Caco-2 (cell line): Measurements from ENCODE around the gene STAG1. TPM values are rescaled to one million over a fixed set of nuclear protein-coding genes. Genes with fewer than 3 reads are reported as not detected.

Experiments used
- BruUV-seq: library from RNA; stranded (reverse); fragments of 400-500 nt; replicated peaks from 2 replicates; lab custom pipeline; 2021; lab: Mats Ljungman, UMichigan
- CTCF ChIA-PET: fragments of 300-600 bp; sonication (Branson Sonifier 250); formaldehyde crosslinking; loops from one replicate; lab custom pipeline; 2022; ENCODE audit warnings: antibody characterized with exemption; lab: Charles Lee
- POLR2A ChIA-PET: fragments of 300-600 bp; sonication (Branson Sonifier 250); formaldehyde crosslinking; loops from one replicate; lab custom pipeline; 2022; ENCODE audit warnings: antibody characterized with exemption; lab: Charles Lee
- DNase-seq, 2 experiments: peaks; one replicate each; pipeline versions ENCODE4 v3.0.0 to v3.0.0-alpha.2; 2020 to 2022
- H3K27me3 ChIP-seq: replicated peaks from 2 replicates; pipeline ENCODE4 v1.6.0; 2011; ENCODE audit warnings: low read length; ENCODE audit not compliant: control insufficient read depth, insufficient read depth
- H3K36me3 ChIP-seq: 2 replicates; pipeline ENCODE4 v1.5.1; 2011; ENCODE audit warnings: low read length; ENCODE audit not compliant: control insufficient read depth, insufficient read depth
- H3K4me1 ChIP-seq: fragments of 250-450 bp; sonication (Bioruptor Pico); 2 replicates; pipeline ENCODE4 v1.5.1; 2020; ENCODE audit warnings: mild to moderate bottlenecking
- H3K4me3 ChIP-seq: 2 replicates; pipeline ENCODE4 v1.5.1; 2011; ENCODE audit warnings: low read depth, mild to moderate bottlenecking, control low read depth, low read length
- H3K9me3 ChIP-seq: fragments of 250-450 bp; sonication (Bioruptor Pico); 2 replicates; pipeline ENCODE4 v1.5.1; 2020; ENCODE audit warnings: mild to moderate bottlenecking, moderate library complexity
- H3K27ac Mint-ChIP-seq: one replicate; pipeline ENCODE4 v1.8.0; 2022; ENCODE audit warnings: mixed read lengths; ENCODE audit not compliant: unreplicated experiment
- H3K27me3 Mint-ChIP-seq: one replicate; pipeline ENCODE4 v1.8.0; 2022; ENCODE audit warnings: mixed read lengths; ENCODE audit not compliant: insufficient read depth, unreplicated experiment
- H3K36me3 Mint-ChIP-seq: one replicate; pipeline ENCODE4 v1.8.0; 2022; ENCODE audit warnings: mild to moderate bottlenecking, mixed read lengths; ENCODE audit not compliant: insufficient read depth, unreplicated experiment
- H3K4me1 Mint-ChIP-seq: one replicate; pipeline ENCODE4 v1.8.0; 2022; ENCODE audit warnings: low read depth, mixed read lengths; ENCODE audit not compliant: unreplicated experiment
- H3K4me3 Mint-ChIP-seq: one replicate; pipeline ENCODE4 v1.8.0; 2022; ENCODE audit warnings: mild to moderate bottlenecking, moderate library complexity, mixed read lengths; ENCODE audit not compliant: unreplicated experiment
- H3K9me3 Mint-ChIP-seq: one replicate; pipeline ENCODE4 v1.8.0; 2022; ENCODE audit warnings: mixed read lengths; ENCODE audit not compliant: unreplicated experiment
- CTCF ChIP-seq, 2 experiments: fragments of 200-600 bp in 1 of 2; IDR thresholded peaks; 1 replicate in 1 of 2; 2 replicates in 1 of 2; pipeline versions ENCODE4 v1.5.1 to v1.8.0; 2011 to 2022; ENCODE audit warnings: antibody characterized with exemption in 1 of 2, control low read depth in 1 of 2, inconsistent platforms in 1 of 2, low read depth in 1 of 2, low read length in 1 of 2, mild to moderate bottlenecking in 1 of 2, moderate library complexity in 1 of 2; ENCODE audit not compliant: insufficient read depth in 1 of 2, severe bottlenecking in 1 of 2, unreplicated experiment in 1 of 2
- intact Hi-C: fragments of 100-400 bp; cut with micrococcal nuclease; formaldehyde crosslinking; loops from one replicate; pipeline ENCODE4 v1.10.0; 2022; ENCODE audit not compliant: unreplicated experiment
- total RNA-seq: library from RNA; stranded (reverse); gene quantifications from 2 replicates; pipeline ENCODE4 v1.2.3, GENCODE V29; 2022

Gene STAG1
- total RNA-seq, 1 experiment from 2014 or later, result 37.5 TPM

- ChIA-PET POLR2A (no interaction called here), CTCF (no interaction called here)
- no peaks in the 10 kb centered on the region for H3K27me3 ChIP-seq
- no peak overlapping the region for H3K27ac Mint-ChIP-seq
- no peak for TF ChIP-seq CTCF (IDR thresholded peaks at IDR 0.05; ENCODE audit: insufficient read depth in 1 of 2, low read depth in 1 of 2, low read length in 1 of 2, severe bottlenecking in 1 of 2, unreplicated experiment in 1 of 2)
- H3K4me1 ChIP-seq, result no peaks in the 10 kb centered on the region
- intact Hi-C loops, result no loop called here
- no peaks in the 10 kb centered on the region for H3K27me3 Mint-ChIP-seq
- H3K9me3 Mint-ChIP-seq, result no peaks in the 10 kb centered on the region
- no peaks in the 10 kb centered on the region for H3K9me3 ChIP-seq
- no peaks in the 10 kb centered on the region for H3K36me3 ChIP-seq
- peaks cover 7% of the 10 kb centered on the region for H3K4me1 Mint-ChIP-seq
- DNase-seq, result no peak
- H3K4me3 Mint-ChIP-seq, result no peak overlapping the region
- peaks cover 24% of the 10 kb centered on the region for H3K36me3 Mint-ChIP-seq
- no peak overlapping the region for H3K4me3 ChIP-seq
- no TSS peak for BruUV-seq
Measured at GRCh38 chr3:136437043-136437442, 315.1 kb downstream of the STAG1 start.

GRCh38 chr3:136434429-136434828, 317.7 kb downstream of the STAG1 start:
- no peak overlapping the region for H3K4me3 ChIP-seq
- H3K27me3 ChIP-seq, result no peaks in the 10 kb centered on the region
- no peaks in the 10 kb centered on the region for H3K9me3 ChIP-seq
- BruUV-seq, result no TSS peak
- Mint-ChIP-seq H3K4me3 (no peak overlapping the region), H3K9me3 (no peaks in the 10 kb centered on the region), H3K4me1 (peaks cover 7% of the 10 kb centered on the region), H3K36me3 (peaks cover 20% of the 10 kb centered on the region), H3K27ac (no peak overlapping the region), H3K27me3 (no peaks in the 10 kb centered on the region)
- DNase-seq, result no peak
- ChIA-PET CTCF (no interaction called here), POLR2A (no interaction called here)
- no peak for TF ChIP-seq CTCF (IDR thresholded peaks at IDR 0.05; ENCODE audit: insufficient read depth in 1 of 2, low read depth in 1 of 2, low read length in 1 of 2, severe bottlenecking in 1 of 2, unreplicated experiment in 1 of 2)
- H3K36me3 ChIP-seq, result no peaks in the 10 kb centered on the region
- H3K4me1 ChIP-seq, result no peaks in the 10 kb centered on the region
- intact Hi-C loops, result no loop called here

GRCh38 chr3:136432685-136433084, 319.5 kb downstream of the STAG1 start:
- intact Hi-C loops, result no loop called here

More at GRCh38 chr3:136432685-136433084, 319.5 kb downstream of the STAG1 start:
- no peaks in the 10 kb centered on the region for H3K27me3 ChIP-seq
- Mint-ChIP-seq H3K4me3 (no peak overlapping the region), H3K36me3 (peaks cover 12% of the 10 kb centered on the region), H3K9me3 (no peaks in the 10 kb centered on the region), H3K27ac (no peak overlapping the region), H3K4me1 (peaks cover 16% of the 10 kb centered on the region), H3K27me3 (no peaks in the 10 kb centered on the region)
- H3K9me3 ChIP-seq, result no peaks in the 10 kb centered on the region
- TF ChIP-seq CTCF (IDR thresholded peaks at IDR 0.05; ENCODE audit: insufficient read depth in 1 of 2, low read depth in 1 of 2, low read length in 1 of 2, severe bottlenecking in 1 of 2, unreplicated experiment in 1 of 2), result no peak
- peaks cover 9% of the 10 kb centered on the region; the same call in 1 of the 2 replicates for H3K4me1 ChIP-seq
- DNase-seq, result no peak
- no peaks in the 10 kb centered on the region for H3K36me3 ChIP-seq
- CTCF ChIA-PET, result no interaction called here
- POLR2A ChIA-PET, result no interaction called here
- H3K4me3 ChIP-seq, result no peak overlapping the region
- no TSS peak for BruUV-seq
